ENCODE data around the gene SUSD1.

- TF ChIP-seq CTCF (conservative IDR thresholded peaks at IDR 0.05; ENCODE audit: low read length) (no peak), EZH2phosphoT487 (IDR thresholded peaks at IDR 0.05; ENCODE audit: borderline replicate concordance) (no peak)
Measured at GRCh38 chr9:112021742-112022141, 153.4 kb downstream of the SUSD1 start.

Measured in Loucy (cell line).